Stomach (tissue), 19 donors: ENCODE data around the gene RARS2. TPM values are rescaled to one million over a fixed set of nuclear protein-coding genes. Genes with fewer than 3 reads are reported as not detected.
A peak's percentile ranks its signal among the peaks of the same experiment; 100 is the strongest.

Experiments
- DNase-seq, 2 donors: peaks; one replicate each; pipeline versions ENCODE4 v3.0.0 to v3.0.0-alpha.2; 2013 to 2019
- H3K27ac ChIP-seq, 5 donors: fragments of 200-600 bp in 4 of 5; sonication (generic) in 4 of 5; one replicate each; pipeline ENCODE4 v1.5.1; 2013 to 2019; ENCODE audit warnings: mild to moderate bottlenecking in 1 of 5, moderate library complexity in 1 of 5
- H3K27me3 ChIP-seq, 3 donors: fragments of 200-600 bp; sonication (generic); one replicate each; pipeline ENCODE4 v1.5.1; 2017 to 2019; ENCODE audit warnings: mixed run types in 1 of 3
- H3K36me3 ChIP-seq, 4 donors: fragments of 200-600 bp; sonication (generic); 1 replicate in 3 of 4; 2 replicates in 1 of 4; pipeline ENCODE4 v1.5.1; 2016 to 2019
- H3K4me1 ChIP-seq, 4 donors: fragments of 200-600 bp; sonication (generic); one replicate each; pipeline ENCODE4 v1.5.1; 2016 to 2019
- H3K4me3 ChIP-seq, 4 donors: fragments of 200-600 bp; sonication (generic) in 3 of 4; one replicate each; pipeline ENCODE4 v1.5.1; 2016 to 2019; ENCODE audit warnings: mild to moderate bottlenecking in 1 of 4
- H3K9me3 ChIP-seq, 4 donors: fragments of 200-600 bp; sonication (generic); one replicate each; pipeline ENCODE4 v1.5.1; 2016 to 2019
- EP300 ChIP-seq: sonication (generic); formaldehyde crosslinking; IDR thresholded peaks from one replicate; pipeline ENCODE4 v1.6.1; 2017; ENCODE audit warnings: antibody characterized with exemption
- POLR2A ChIP-seq, 4 donors: fragments of 450-650 bp; IDR thresholded peaks; one replicate each; pipeline ENCODE4 v1.6.1; 2016; ENCODE audit warnings: antibody characterized with exemption in 4 of 4, control low read depth in 2 of 4, mild to moderate bottlenecking in 1 of 4, moderate library complexity in 1 of 4
- POLR2AphosphoS5 ChIP-seq, 3 donors: sonication (generic); formaldehyde crosslinking; IDR thresholded peaks; one replicate each; pipeline ENCODE4 v1.6.1; 2016; ENCODE audit warnings: antibody characterized with exemption in 3 of 3
- whole genome bisulfite sequencing, 5 donors: extraction: QIAGEN DNeasy Blood & Tissue Kit in 3 of 5; methylation state at CpG; one replicate each; pipeline versions ENCODE4 v1.1.5 to v1.1.7; 2013 to 2018; 5-methylcytosine and 5-hydroxymethylcytosine counted together
- intact Hi-C: fragments of 100-400 bp; cut with DNase I; formaldehyde crosslinking; loops from one replicate; pipeline ENCODE4 v1.15.1; 2023; ENCODE audit warnings: low total_unique reads
- long read RNA-seq, 10 donors: transcript quantifications; one replicate each; lab custom pipeline, GENCODE V29; 2026
- polyA plus RNA-seq, 3 donors: library from polyadenylated mRNA; stranded (reverse); fragments of 200-250 nt; gene quantifications; one replicate each; pipeline ENCODE4 v1.2.3, GENCODE V29; 2013
- total RNA-seq, 5 donors: library from RNA; depleted of rRNA; stranded (reverse); fragments of >200 nt; gene quantifications; one replicate each; pipeline versions ENCODE4 v1.1.0 to v1.2.3, GENCODE V29; 2014 to 2016
- TF ChIP-seq, protein P1 (sequence below), 7 experiments: fragments of 450-650 bp in 4 of 7; fragments of 200-600 bp in 3 of 7; sonication (generic) in 3 of 7; IDR thresholded peaks; one replicate each; pipeline ENCODE4 v1.5.1; 2016 to 2019; ENCODE audit warnings: antibody characterized with exemption in 7 of 7, control low read depth in 2 of 7, mild to moderate bottlenecking in 1 of 7
- donor health status: healthy with polysubstance abuse.
- donor health status: Bipolar disorder and iron deficiency.
- donor health status: healthy.

RARS2 gene, protein sequence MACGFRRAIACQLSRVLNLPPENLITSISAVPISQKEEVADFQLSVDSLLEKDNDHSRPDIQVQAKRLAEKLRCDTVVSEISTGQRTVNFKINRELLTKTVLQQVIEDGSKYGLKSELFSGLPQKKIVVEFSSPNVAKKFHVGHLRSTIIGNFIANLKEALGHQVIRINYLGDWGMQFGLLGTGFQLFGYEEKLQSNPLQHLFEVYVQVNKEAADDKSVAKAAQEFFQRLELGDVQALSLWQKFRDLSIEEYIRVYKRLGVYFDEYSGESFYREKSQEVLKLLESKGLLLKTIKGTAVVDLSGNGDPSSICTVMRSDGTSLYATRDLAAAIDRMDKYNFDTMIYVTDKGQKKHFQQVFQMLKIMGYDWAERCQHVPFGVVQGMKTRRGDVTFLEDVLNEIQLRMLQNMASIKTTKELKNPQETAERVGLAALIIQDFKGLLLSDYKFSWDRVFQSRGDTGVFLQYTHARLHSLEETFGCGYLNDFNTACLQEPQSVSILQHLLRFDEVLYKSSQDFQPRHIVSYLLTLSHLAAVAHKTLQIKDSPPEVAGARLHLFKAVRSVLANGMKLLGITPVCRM
- total RNA-seq (100 to 1,000 TPM in 2 of 5 donors, 10 to 100 TPM in 3; 20.0 to 126 (median 61.7) TPM), polyA plus RNA-seq (10 to 100 TPM; 17.7 to 33.5 (median 24.5) TPM)
- long read RNA-seq, donor 1, partial matches to known transcripts = 0 of 1 reads
- long read RNA-seq, donor 1, other reads (novel, unspliced or antisense) = 0 of 1 reads
- long read RNA-seq, donor 2, partial matches to known transcripts = 5 of 9 reads
- long read RNA-seq, donor 2, other reads (novel, unspliced or antisense) = 0 of 9 reads
- long read RNA-seq, donor 3, partial matches to known transcripts = 0 of 1 reads
- long read RNA-seq, donor 3, other reads (novel, unspliced or antisense) = 0 of 1 reads
- long read RNA-seq, donor 4 = 0 reads
- long read RNA-seq, donor 5, partial matches to known transcripts = 0 of 1 reads
- long read RNA-seq, donor 5, other reads (novel, unspliced or antisense) = 0 of 1 reads
- long read RNA-seq, donor 6, transcript RARS2-201 (20 exons, 1,818 nt) = major isoform, 5 of 10 reads
- long read RNA-seq, donor 6, partial matches to known transcripts = 0 of 10 reads
- long read RNA-seq, donor 6, other reads (novel, unspliced or antisense) = 5 of 10 reads
- long read RNA-seq, donor 7 = 0 reads
- long read RNA-seq, donor 8 = 0 reads
- long read RNA-seq, donor 9, partial matches to known transcripts = 6 of 6 reads
- long read RNA-seq, donor 9, other reads (novel, unspliced or antisense) = 0 of 6 reads
- long read RNA-seq, donor 10 = 0 reads

DNA sequence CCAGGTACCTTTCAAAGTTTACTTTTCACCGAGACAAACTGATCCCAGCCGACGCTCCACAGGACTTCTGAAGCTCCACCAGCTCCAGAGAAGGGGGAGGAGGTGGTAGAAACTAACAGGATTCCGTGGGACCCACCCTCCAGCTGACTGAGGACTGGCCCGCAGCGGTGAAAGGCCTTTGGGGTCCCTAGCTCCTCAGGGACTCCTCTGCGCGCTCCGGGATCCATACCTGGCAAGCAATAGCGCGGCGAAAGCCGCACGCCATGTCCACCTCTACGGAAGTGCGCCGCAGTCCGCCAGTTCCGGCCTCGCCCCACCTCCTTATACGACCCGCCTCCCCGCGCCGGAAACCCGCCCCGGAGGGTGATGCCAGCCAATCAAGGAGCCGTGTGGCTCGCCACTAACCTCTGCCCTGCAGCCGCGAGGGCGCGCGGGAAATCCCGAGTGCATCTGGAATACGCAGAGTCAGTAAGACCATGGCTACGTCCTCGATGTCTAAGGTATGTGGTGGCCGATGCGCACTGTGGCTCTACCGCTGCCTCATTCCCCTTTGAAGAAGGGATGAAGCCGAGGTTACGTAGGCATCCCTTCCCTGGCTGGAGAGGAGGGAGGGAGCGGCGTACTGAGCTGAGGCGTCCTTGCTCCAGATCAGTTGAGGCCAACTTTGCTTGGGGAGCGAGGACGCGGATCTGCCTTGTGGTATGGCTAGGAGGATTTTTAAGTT is at the start of gene RARS2, which contains the start of gene ORC3:
Gene RARS2 (minus strand): TSS at position 295 of the 724 bp plus-strand sequence. CDS start 30 bp downstream, at position 265.
Gene ORC3 (plus strand): TSS at position 443 of the 724 bp plus-strand sequence. CDS start 34 bp downstream, at position 477.
- intact Hi-C loops = loop anchor here (10.0 kb wide), 1 partner anchor 105 kb away; no protein-coding TSS in a partner anchor
- Histone ChIP-seq H3K27ac (peak within 1 kb of the TSS; percentile 81 to 91 (median 84)), H3K4me3 (peak within 1 kb of the TSS; percentile 66 to 85 (median 72)), H3K36me3 (peaks cover 0 to 12% (median 7%) of the 10 kb centered on the region in 4 donors), H3K9me3 (no peaks in the 10 kb centered on the region), H3K4me1 (peaks cover 21 to 60% (median 42%) of the 10 kb centered on the region in 4 donors), H3K27me3 (no peaks in the 10 kb centered on the region)
- DNase-seq = peak; percentile 97 to 99
- 0 to 1% (median 0%) methylated on average over 32 to 49 of the region's 49 CpGs for WGBS, 5 donors
- TF ChIP-seq POLR2A (IDR thresholded peaks at IDR 0.05) (peak in 1 of 4 donors; percentile 76), EP300 (no peak), POLR2AphosphoS5 (IDR thresholded peaks at IDR 0.05) (peak; percentile 81 to 96 (median 82))

DNA sequence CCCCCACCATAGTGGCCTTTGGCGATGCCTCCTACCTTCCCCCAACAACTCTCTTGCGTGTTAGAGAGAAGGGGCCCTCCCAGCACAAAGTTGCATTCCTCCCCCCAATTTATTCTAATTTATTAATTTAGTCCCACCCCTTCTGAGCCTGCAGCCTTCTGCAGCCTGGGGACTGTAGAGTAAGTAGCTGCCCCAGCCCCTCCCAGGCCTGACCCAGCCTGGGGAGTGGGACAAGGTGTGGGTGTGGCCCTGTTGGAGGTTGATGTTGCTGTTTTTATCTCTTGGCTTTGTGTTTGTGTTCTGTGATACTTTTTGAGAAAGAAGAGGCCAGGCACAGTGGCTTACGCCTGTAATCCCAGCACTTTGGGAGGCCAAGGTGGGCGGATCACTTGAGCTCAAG is 49.6 kb upstream of the RARS2 start:
- intact Hi-C loops = no loop called here

DNA sequence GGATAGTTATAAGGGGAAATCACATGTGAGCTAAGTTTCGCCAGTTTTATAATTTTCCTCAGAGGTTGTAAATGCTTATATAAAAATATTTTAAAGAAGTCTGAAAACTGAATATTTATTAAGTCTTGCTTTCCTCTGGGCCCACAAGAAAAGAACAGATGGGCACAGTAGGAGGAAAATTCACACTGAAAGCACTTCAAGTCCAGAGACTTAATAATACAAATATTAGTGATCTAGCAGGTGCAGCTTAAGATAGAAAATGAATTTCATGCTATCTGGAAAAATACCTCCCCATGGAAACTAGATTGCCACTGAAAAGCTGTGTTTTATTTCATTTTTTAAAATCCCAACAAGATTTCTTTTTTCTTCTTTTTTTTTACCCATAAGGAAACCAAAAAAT is 47.3 kb upstream of the RARS2 start:
- H3K27ac ChIP-seq = no peak overlapping the region
- no peaks in the 10 kb centered on the region for H3K9me3 ChIP-seq
- DNase-seq = no peak
- whole genome bisulfite sequencing, 5 donors = 95 to 100% (median 97%) methylated on average over 1 of the region's 1 CpG
- H3K4me3 ChIP-seq = no peak overlapping the region
- no peaks in the 10 kb centered on the region for H3K27me3 ChIP-seq
- TF ChIP-seq, protein P1, sequence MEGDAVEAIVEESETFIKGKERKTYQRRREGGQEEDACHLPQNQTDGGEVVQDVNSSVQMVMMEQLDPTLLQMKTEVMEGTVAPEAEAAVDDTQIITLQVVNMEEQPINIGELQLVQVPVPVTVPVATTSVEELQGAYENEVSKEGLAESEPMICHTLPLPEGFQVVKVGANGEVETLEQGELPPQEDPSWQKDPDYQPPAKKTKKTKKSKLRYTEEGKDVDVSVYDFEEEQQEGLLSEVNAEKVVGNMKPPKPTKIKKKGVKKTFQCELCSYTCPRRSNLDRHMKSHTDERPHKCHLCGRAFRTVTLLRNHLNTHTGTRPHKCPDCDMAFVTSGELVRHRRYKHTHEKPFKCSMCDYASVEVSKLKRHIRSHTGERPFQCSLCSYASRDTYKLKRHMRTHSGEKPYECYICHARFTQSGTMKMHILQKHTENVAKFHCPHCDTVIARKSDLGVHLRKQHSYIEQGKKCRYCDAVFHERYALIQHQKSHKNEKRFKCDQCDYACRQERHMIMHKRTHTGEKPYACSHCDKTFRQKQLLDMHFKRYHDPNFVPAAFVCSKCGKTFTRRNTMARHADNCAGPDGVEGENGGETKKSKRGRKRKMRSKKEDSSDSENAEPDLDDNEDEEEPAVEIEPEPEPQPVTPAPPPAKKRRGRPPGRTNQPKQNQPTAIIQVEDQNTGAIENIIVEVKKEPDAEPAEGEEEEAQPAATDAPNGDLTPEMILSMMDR (IDR thresholded peaks at IDR 0.05) = no peak
- TF ChIP-seq POLR2AphosphoS5 (IDR thresholded peaks at IDR 0.05) (no peak), EP300 (no peak), POLR2A (IDR thresholded peaks at IDR 0.05) (no peak)
- intact Hi-C loops = no loop called here
- peaks cover 0 to 78% (median 45%) of the 10 kb centered on the region in 4 donors for H3K36me3 ChIP-seq
- no peaks in the 10 kb centered on the region for H3K4me1 ChIP-seq

More for the DNA sequence above, 49.6 kb upstream of the RARS2 start:
- TF ChIP-seq POLR2AphosphoS5 (IDR thresholded peaks at IDR 0.05) (no peak), POLR2A (IDR thresholded peaks at IDR 0.05) (no peak), EP300 (no peak)
- TF ChIP-seq, protein P1 (IDR thresholded peaks at IDR 0.05) = no peak
- H3K4me1 ChIP-seq = no peaks in the 10 kb centered on the region
- no peaks in the 10 kb centered on the region for H3K9me3 ChIP-seq
- no peak overlapping the region for H3K27ac ChIP-seq
- H3K27me3 ChIP-seq = no peaks in the 10 kb centered on the region
- no peak overlapping the region for H3K4me3 ChIP-seq
- peaks cover 0 to 61% (median 39%) of the 10 kb centered on the region in 4 donors for H3K36me3 ChIP-seq
- 95 to 100% (median 99%) methylated on average over 4 of the region's 4 CpGs for WGBS, 5 donors
- DNase-seq = no peak

DNA sequence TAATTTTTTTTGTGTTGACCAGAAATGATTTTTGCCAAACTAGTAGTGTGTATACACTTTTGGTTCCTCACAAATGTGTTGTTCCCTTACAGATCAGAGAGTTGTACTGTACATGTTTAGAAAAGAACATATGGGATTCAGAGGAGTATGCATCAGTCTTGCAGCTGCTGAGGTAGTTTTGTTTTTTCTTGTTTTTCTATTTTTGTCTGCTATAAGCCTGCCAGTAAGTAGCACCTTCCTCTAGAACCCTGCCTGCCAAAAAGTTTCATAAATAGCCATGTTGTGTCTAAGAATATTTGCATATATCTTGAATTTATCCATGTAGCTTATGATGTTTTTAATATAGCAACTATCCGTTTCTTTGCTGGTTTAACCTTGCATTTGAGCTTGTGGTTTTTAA is 46.5 kb upstream of the RARS2 start:
- no peak overlapping the region for H3K27ac ChIP-seq
- H3K4me1 ChIP-seq = no peaks in the 10 kb centered on the region
- no peak for TF ChIP-seq POLR2A (IDR thresholded peaks at IDR 0.05)
- TF ChIP-seq EP300 = no peak
- TF ChIP-seq, protein P1 (IDR thresholded peaks at IDR 0.05) = no peak
- TF ChIP-seq POLR2AphosphoS5 (IDR thresholded peaks at IDR 0.05) = no peak
- peaks cover 0 to 78% (median 46%) of the 10 kb centered on the region in 4 donors for H3K36me3 ChIP-seq
- H3K27me3 ChIP-seq = no peaks in the 10 kb centered on the region
- no peak overlapping the region for H3K4me3 ChIP-seq
- H3K9me3 ChIP-seq = no peaks in the 10 kb centered on the region
- intact Hi-C loops = no loop called here
- 83 to 95% (median 86%) methylated on average over 1 of the region's 1 CpG for WGBS, 5 donors
- no peak for DNase-seq
